Neural progenitor cell (in vitro differentiated cells): ENCODE data around the gene MTHFD2L. TPM values are rescaled to one million over a fixed set of nuclear protein-coding genes. Genes with fewer than 3 reads are reported as not detected.

Experiments used
- DNase-seq: peaks from one replicate; pipeline ENCODE4 v3.0.0-alpha.2; 2016; ENCODE audit warnings: low spot score
- H2AFZ ChIP-seq: fragments of 200-600 bp; sonication (generic); replicated peaks from 2 replicates; pipeline ENCODE4 v1.6.1; 2016; ENCODE audit warnings: antibody characterized with exemption
- H3F3A ChIP-seq: fragments of 200-600 bp; sonication (generic); 2 replicates; pipeline ENCODE4 v1.6.1; 2016; ENCODE audit warnings: antibody characterized with exemption, low read depth
- H3K27ac ChIP-seq: fragments of 200-600 bp; sonication (generic); 2 replicates; pipeline ENCODE4 v1.5.1; 2016; ENCODE audit warnings: mild to moderate bottlenecking
- H3K27me3 ChIP-seq: fragments of 200-600 bp; sonication (generic); 2 replicates; pipeline ENCODE4 v1.6.1; 2016; ENCODE audit warnings: mild to moderate bottlenecking, moderate library complexity
- H3K36me3 ChIP-seq: fragments of 200-600 bp; sonication (generic); 2 replicates; pipeline ENCODE4 v1.5.1; 2016
- H3K4me1 ChIP-seq: fragments of 200-600 bp; sonication (generic); 2 replicates; pipeline ENCODE4 v1.6.1; 2016; ENCODE audit warnings: mixed run types
- H3K4me2 ChIP-seq: fragments of 200-600 bp; sonication (generic); 2 replicates; pipeline ENCODE4 v1.6.1; 2016
- H3K4me3 ChIP-seq: fragments of 200-600 bp; sonication (generic); 2 replicates; pipeline ENCODE4 v1.5.1; 2016
- H3K79me2 ChIP-seq: fragments of 200-600 bp; sonication (generic); 2 replicates; pipeline ENCODE4 v1.6.1; 2016; ENCODE audit warnings: low read depth
- H3K9ac ChIP-seq: fragments of 200-600 bp; sonication (generic); 2 replicates; pipeline ENCODE4 v1.6.1; 2016
- H3K9me3 ChIP-seq: fragments of 200-600 bp; sonication (generic); 2 replicates; pipeline ENCODE4 v1.5.1; 2016; ENCODE audit warnings: low read depth
- H4K20me1 ChIP-seq: fragments of 200-600 bp; sonication (generic); 2 replicates; pipeline ENCODE4 v1.6.1; 2016; ENCODE audit warnings: low read depth
- H3K27ac Mint-ChIP-seq: 3 replicates; pipeline ENCODE4 v1.8.0; 2021; ENCODE audit warnings: mixed read lengths
- H3K27me3 Mint-ChIP-seq: 2 replicates; pipeline ENCODE4 v1.8.0; 2022; ENCODE audit warnings: low read depth, mild to moderate bottlenecking, inconsistent platforms, moderate library complexity, mixed read lengths; ENCODE audit not compliant: insufficient read depth
- H3K36me3 Mint-ChIP-seq: 3 replicates; pipeline ENCODE4 v1.8.0; 2021; ENCODE audit warnings: mixed read lengths
- H3K4me1 Mint-ChIP-seq: 3 replicates; pipeline ENCODE4 v1.8.0; 2021; ENCODE audit warnings: mixed read lengths
- H3K4me3 Mint-ChIP-seq: 3 replicates; pipeline ENCODE4 v1.8.0; 2021; ENCODE audit warnings: mild to moderate bottlenecking, moderate library complexity, mixed read lengths
- H3K9me3 Mint-ChIP-seq: 3 replicates; pipeline ENCODE4 v1.8.0; 2020; ENCODE audit warnings: mixed read lengths
- EZH2 ChIP-seq: fragments of 200-600 bp; sonication (generic); IDR thresholded peaks from 2 replicates; pipeline ENCODE4 v1.6.1; 2017; ENCODE audit warnings: antibody characterized with exemption, mild to moderate bottlenecking, moderate library complexity
- EZH2phosphoT487 ChIP-seq: fragments of 200-600 bp; sonication (generic); IDR thresholded peaks from 2 replicates; pipeline ENCODE4 v1.6.1; 2017; ENCODE audit warnings: antibody characterized with exemption
- total RNA-seq: library from RNA; depleted of rRNA; stranded (reverse); fragments of >200 nt; gene quantifications from 2 replicates; pipeline ENCODE4 v1.2.3, GENCODE V29; 2015; ENCODE audit warnings: low replicate concordance
- TF ChIP-seq, protein P1 (sequence below): fragments of 200-600 bp; sonication (generic); IDR thresholded peaks from 2 replicates; pipeline ENCODE4 v1.5.1; 2017; ENCODE audit warnings: antibody characterized with exemption, mild to moderate bottlenecking

Gene MTHFD2L
- total RNA-seq, 1 donor from 2014 or later: 22.1 TPM

GRCh38 chr4:74117024-74117534 lies 40.8 kb upstream of the MTHFD2L start:
- peak overlapping the region; percentile 96 for H3K27ac Mint-ChIP-seq
- no peaks in the 10 kb centered on the region for H3K36me3 Mint-ChIP-seq
- DNase-seq: no peak
- H3K4me3 ChIP-seq: no peak overlapping the region
- H3F3A ChIP-seq: no peaks in the 10 kb centered on the region
- H3K9me3 Mint-ChIP-seq: peaks cover 8% of the 10 kb centered on the region
- no peaks in the 10 kb centered on the region for H3K9me3 ChIP-seq
- no peaks in the 10 kb centered on the region for H3K27me3 ChIP-seq
- no peak overlapping the region for H3K4me2 ChIP-seq
- no peak overlapping the region for H3K9ac ChIP-seq
- peaks cover 27% of the 10 kb centered on the region for H3K4me1 Mint-ChIP-seq
- H3K4me3 Mint-ChIP-seq: no peak overlapping the region
- peak overlapping the region; percentile 63 for H2AFZ ChIP-seq
- no peaks in the 10 kb centered on the region for H3K36me3 ChIP-seq
- peaks cover 2% of the 10 kb centered on the region for H3K27me3 Mint-ChIP-seq
- H3K4me1 ChIP-seq: no peaks in the 10 kb centered on the region
- H3K27ac ChIP-seq: no peak overlapping the region
- TF ChIP-seq EZH2 (no peak), EZH2phosphoT487 (no peak)
- TF ChIP-seq, protein P1, sequence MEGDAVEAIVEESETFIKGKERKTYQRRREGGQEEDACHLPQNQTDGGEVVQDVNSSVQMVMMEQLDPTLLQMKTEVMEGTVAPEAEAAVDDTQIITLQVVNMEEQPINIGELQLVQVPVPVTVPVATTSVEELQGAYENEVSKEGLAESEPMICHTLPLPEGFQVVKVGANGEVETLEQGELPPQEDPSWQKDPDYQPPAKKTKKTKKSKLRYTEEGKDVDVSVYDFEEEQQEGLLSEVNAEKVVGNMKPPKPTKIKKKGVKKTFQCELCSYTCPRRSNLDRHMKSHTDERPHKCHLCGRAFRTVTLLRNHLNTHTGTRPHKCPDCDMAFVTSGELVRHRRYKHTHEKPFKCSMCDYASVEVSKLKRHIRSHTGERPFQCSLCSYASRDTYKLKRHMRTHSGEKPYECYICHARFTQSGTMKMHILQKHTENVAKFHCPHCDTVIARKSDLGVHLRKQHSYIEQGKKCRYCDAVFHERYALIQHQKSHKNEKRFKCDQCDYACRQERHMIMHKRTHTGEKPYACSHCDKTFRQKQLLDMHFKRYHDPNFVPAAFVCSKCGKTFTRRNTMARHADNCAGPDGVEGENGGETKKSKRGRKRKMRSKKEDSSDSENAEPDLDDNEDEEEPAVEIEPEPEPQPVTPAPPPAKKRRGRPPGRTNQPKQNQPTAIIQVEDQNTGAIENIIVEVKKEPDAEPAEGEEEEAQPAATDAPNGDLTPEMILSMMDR: no peak
- no peaks in the 10 kb centered on the region for H4K20me1 ChIP-seq
- no peaks in the 10 kb centered on the region for H3K79me2 ChIP-seq

- Histone ChIP-seq H2AFZ (no peak overlapping the region), H3F3A (no peaks in the 10 kb centered on the region), H3K27me3 (no peaks in the 10 kb centered on the region), H3K9ac (no peak overlapping the region), H3K36me3 (no peaks in the 10 kb centered on the region), H4K20me1 (no peaks in the 10 kb centered on the region), H3K9me3 (no peaks in the 10 kb centered on the region), H3K27ac (no peak overlapping the region), H3K79me2 (no peaks in the 10 kb centered on the region), H3K4me1 (no peaks in the 10 kb centered on the region), H3K4me3 (no peak overlapping the region), H3K4me2 (no peak overlapping the region)
- Mint-ChIP-seq H3K27ac (peak overlapping the region; percentile 82), H3K9me3 (peaks cover 10% of the 10 kb centered on the region), H3K4me3 (no peak overlapping the region), H3K4me1 (peaks cover 25% of the 10 kb centered on the region), H3K27me3 (peaks cover 2% of the 10 kb centered on the region), H3K36me3 (no peaks in the 10 kb centered on the region)
- no peak for DNase-seq
- TF ChIP-seq, protein P1: no peak
- TF ChIP-seq EZH2phosphoT487: no peak
- no peak for TF ChIP-seq EZH2
These were observed 39.1 kb upstream of the MTHFD2L start for GRCh38 chr4:74118600-74119338.

- peaks cover 2% of the 10 kb centered on the region for H3K27me3 Mint-ChIP-seq
- peaks cover 9% of the 10 kb centered on the region for H3K9me3 Mint-ChIP-seq
- Histone ChIP-seq H3F3A (no peaks in the 10 kb centered on the region), H3K9ac (no peak overlapping the region), H4K20me1 (no peaks in the 10 kb centered on the region), H3K4me2 (no peak overlapping the region), H3K9me3 (peaks cover 4% of the 10 kb centered on the region), H3K27ac (no peak overlapping the region), H3K79me2 (no peaks in the 10 kb centered on the region), H3K27me3 (no peaks in the 10 kb centered on the region), H3K36me3 (no peaks in the 10 kb centered on the region), H3K4me1 (no peaks in the 10 kb centered on the region), H3K4me3 (no peak overlapping the region), H2AFZ (no peak overlapping the region)
- H3K27ac Mint-ChIP-seq: no peak overlapping the region
- peaks cover 25% of the 10 kb centered on the region for H3K4me1 Mint-ChIP-seq
- TF ChIP-seq EZH2 (no peak), EZH2phosphoT487 (no peak)
- TF ChIP-seq, protein P1: no peak
- no peak overlapping the region for H3K4me3 Mint-ChIP-seq
- DNase-seq: no peak
- peaks cover 2% of the 10 kb centered on the region for H3K36me3 Mint-ChIP-seq
These were observed 37.8 kb upstream of the MTHFD2L start for GRCh38 chr4:74120086-74120485.
